Stimulated activated CD8-positive, alpha-beta memory T cell treated with anti-CD3 and anti-CD28 coated beads, Interleukin-15, amount 100 ng/mL, for 48 hours (primary cell): ENCODE data around the gene LRRFIP1.
"Not testable (repeated sequence)": the region's sequence is repeated elsewhere in the genome, so short reads cannot be mapped to it uniquely, and the experiment has no call there.

ENCODE experiments used
- DNase-seq, 2 donors: peaks; one replicate each; pipeline ENCODE4 v3.0.0-alpha.2; 2020; ENCODE audit warnings: low read depth in 2 of 2

LRRFIP1 gene

DNA sequence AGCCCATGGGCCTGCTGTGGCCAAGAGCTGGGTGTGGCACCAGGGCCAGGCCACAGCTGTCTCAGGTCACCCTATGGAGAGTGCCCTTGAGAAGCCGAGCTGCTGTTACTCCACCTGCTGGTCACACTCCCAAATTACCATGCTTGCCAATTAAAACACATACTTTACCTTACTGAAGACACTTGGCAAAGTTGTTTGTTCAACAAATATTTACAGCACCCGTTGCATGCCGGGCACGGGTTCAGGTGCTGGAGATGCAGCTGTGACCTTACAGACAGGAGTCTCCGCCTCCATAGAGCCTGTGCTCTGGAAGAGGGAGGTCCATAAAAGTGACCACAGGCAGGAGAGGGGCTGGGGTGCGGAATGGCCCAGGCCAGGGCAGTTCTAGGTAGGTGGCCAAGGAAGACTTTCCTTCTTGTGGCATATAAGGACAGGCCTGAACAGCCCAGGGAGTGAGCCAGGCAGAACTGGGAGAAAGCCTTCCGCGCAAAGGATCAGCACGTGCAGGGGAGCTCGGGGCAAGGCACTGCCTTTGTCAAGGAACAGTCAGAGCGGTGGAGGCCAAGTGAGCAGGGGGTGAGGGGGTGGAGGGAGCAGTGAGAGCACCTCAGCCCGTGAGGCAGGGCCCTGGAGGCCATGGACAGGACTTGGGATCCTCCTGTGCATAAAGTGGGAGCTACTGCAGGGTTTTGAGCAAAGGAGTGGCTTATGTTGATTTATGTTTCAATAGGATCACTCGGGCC is 147.6 kb downstream of the LRRFIP1 start:
- DNase-seq, result peak; percentile 9 to 25

DNA sequence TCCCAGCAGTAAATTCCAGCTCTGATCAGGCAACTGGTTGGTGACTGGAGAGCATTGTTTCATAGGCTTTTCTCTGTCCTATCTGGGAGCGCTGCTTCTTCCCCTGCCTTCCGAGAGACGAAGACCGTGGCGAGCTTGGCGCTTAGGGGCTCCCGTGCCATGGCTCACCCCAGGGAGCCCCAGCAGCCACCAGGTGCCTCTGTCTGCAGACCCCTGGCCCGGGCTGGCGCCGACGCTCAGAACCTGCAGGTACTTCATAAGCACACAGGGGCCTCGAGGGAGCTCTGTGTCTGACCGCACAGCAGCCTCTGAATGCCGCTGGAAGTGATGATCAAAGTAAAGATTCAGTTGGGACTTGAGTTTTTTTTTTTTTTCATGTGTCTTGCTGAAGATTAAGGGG is 152.1 kb downstream of the LRRFIP1 start:
- DNase-seq, result no peak

GRCh38 chr2:237782181-237782580 is 154.8 kb downstream of the LRRFIP1 start:
- DNase-seq, result no peak

- not testable (repeated sequence) for DNase-seq
These were observed 156.3 kb downstream of the LRRFIP1 start for GRCh38 chr2:237783678-237784077.

GRCh38 chr2:237786936-237787335 is 159.5 kb downstream of the LRRFIP1 start:
- no peak for DNase-seq

DNA sequence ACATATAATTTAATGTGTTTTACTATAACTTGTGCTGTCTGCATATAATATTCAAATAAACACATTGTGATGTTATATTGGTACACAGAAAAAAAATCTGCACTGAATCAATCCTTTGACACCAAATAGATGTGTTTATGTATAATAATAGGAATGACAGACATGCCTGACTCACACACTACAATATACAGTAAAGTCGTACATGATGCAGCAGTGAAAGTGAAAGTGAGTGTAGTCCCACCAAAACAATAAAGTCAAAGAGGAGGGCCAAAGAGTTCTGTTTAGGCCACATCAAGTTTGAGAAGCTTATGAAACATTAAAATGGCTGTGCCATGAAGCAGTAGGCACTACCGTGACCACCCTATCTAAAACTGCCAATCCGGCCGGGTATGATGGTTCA is 163.0 kb downstream of the LRRFIP1 start:
- no peak for DNase-seq

DNA sequence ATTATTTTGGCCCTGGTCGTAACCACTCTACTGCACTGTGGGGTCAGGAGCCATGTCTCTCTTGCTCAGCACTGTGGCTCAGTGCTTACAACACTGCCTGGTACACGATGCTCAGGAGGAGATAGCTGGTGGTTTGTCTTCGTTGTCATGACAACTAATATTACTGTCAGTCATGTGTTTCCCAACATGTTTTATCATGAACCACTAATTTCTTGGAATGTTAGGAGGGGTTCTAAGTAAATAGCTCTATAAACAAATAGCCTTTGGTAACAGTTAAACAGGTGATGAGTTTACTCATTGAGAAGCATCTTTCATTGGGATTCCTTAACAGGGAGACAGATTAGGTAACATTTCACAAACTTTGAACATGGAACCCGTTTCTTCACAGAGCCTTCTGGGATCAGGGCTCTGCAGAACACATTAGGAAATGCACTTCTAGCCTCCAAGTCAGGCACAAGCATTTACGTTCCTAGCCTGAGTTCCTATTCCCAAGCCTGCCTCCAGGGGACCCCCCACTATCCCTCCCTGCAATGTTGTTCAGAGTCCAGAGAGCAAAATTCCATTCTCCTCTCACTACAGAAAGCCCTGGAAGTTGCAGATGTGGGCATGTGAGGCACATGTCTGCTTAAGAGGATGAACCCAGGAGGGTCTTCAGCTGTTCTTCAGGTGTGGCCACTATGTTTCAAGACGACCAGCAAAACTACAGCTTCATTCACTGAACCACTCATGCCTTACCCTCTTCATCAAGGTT is 164.8 kb downstream of the LRRFIP1 start:
- no peak for DNase-seq

GRCh38 chr2:237797253-237797652 is 169.9 kb downstream of the LRRFIP1 start:
- DNase-seq, result no peak

- DNase-seq, result no peak
These were observed 171.1 kb downstream of the LRRFIP1 start, which contains the start of gene RBM44 for GRCh38 chr2:237798236-237799059. Gene RBM44, plus strand, starts transcription at chr2:237798779. Its CDS starts 14,831 bp downstream, at chr2:237813610.

DNA sequence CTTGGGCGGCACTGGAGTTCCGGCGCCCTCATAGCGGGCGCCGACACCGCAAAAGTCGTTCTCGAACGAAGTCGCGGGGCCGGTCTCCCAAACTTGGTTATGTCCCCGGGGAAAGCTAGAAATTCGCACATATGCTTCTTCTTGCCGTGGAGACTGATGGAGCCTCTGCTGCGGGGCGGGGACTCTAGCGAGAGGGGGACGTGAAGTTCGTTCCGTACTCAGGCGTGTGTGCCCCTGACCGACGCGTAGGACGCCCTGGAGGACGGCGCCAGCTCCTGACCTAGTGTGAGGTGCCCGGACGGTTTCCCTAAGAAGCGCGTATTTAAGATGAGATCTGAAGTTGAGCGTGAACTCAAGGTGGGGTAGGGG is 171.7 kb downstream of the LRRFIP1 start:
- DNase-seq, result no peak

- no peak for DNase-seq
These were observed 174.1 kb downstream of the LRRFIP1 start for GRCh38 chr2:237801466-237801865.

GRCh38 chr2:237806334-237806733 is 178.9 kb downstream of the LRRFIP1 start:
- no peak for DNase-seq

- no peak for DNase-seq
These were observed 188.2 kb downstream of the LRRFIP1 start for GRCh38 chr2:237815637-237816036.

DNA sequence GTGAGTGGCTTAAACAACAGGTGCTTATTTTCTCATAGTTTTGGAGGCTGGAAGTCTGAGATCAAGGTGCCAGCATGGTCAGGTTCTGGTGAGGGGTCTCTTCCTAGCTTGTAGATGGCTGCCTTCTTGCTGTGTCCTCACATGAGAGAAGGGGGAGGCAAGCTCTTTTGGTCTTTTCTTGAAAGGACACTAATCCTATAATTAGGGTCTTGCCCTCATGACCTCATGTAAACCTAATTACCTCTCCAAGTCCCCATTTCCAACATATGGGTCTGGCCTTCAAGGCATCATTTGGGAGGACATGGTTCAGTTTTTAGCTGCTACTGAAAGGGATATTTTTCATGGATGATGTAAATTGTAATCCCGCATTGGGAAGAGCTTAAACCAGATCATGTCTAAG is 189.1 kb downstream of the LRRFIP1 start:
- DNase-seq, result no peak

GRCh38 chr2:237818066-237818473 is 190.7 kb downstream of the LRRFIP1 start:
- no peak for DNase-seq

- no peak for DNase-seq
These were observed 191.8 kb downstream of the LRRFIP1 start for GRCh38 chr2:237819231-237819630.

- no peak for DNase-seq
These were observed 193.0 kb downstream of the LRRFIP1 start for GRCh38 chr2:237820421-237820820.

DNA sequence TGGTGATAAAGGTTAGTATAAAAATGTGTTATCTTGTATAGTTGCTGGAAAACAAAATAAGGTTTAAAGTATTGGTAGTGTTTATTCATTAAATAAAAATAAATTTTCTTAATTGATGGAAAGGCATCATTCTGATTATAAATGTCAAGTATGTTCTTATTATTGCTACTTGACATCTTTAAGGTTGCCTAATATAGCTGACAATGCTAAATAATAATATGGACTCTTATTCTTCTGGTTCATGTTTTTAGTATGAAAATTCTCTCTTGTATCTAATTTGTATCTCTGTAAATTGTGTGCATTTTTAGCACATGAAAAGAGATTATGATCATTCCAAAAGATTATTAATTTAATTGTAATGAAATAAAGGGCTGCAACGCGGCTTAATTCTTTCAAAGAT is 196.2 kb downstream of the LRRFIP1 start:
- no peak for DNase-seq

GRCh38 chr2:237824085-237824484 is 196.7 kb downstream of the LRRFIP1 start:
- DNase-seq, result no peak

DNA sequence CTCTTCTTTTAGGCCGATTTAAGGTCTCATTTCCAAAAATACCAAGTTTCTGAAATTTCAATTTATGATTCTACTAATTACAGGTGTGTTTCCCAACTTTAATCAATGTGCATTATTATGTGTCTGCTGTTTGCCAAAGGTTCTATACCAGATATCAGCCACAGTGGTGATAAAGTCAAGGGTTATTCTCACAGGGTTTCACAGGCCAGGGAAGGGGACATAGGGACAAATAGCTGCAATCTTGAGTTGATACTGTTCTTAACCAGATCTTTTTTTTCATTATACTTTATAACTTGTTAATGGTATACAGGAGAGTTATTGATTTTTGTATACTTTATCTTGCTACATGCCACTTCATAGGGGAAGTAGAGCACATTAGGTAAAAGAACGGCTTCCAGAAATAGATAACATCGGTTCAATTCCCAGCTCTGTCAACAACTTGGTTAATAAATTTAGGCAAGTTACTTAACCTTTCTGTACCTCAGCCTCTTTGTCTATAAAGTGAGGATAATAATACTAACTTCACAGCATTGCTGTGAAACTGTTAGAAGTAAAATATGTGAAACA is 200.1 kb downstream of the LRRFIP1 start:
- no peak for DNase-seq
